ENCODE data around the gene PDE4B.
"Not testable (repeated sequence)": the region's sequence is repeated elsewhere in the genome, so short reads cannot be mapped to it uniquely, and the experiment has no call there.

The PDE4B gene

GRCh38 chr1:65998763-65999583 lies 206.3 kb downstream of the PDE4B start:
- DNase-seq = no peak

- DNase-seq = no peak
Observed at GRCh38 chr1:66000033-66000637, 207.4 kb downstream of the PDE4B start.

- no peak for DNase-seq
Observed at GRCh38 chr1:66003690-66004089, 211.0 kb downstream of the PDE4B start.

- not testable (repeated sequence) for DNase-seq
Observed at GRCh38 chr1:66006534-66006933, 213.8 kb downstream of the PDE4B start.

- DNase-seq = no peak
Observed at GRCh38 chr1:66012106-66012784, 219.6 kb downstream of the PDE4B start.

GRCh38 chr1:66013371-66013770 lies 220.7 kb downstream of the PDE4B start:
- no peak for DNase-seq

GRCh38 chr1:66022904-66023620 lies 230.4 kb downstream of the PDE4B start:
- no peak for DNase-seq

- DNase-seq = no peak
Observed at GRCh38 chr1:66025188-66025587, 232.5 kb downstream of the PDE4B start.

GRCh38 chr1:66028035-66028434 lies 235.3 kb downstream of the PDE4B start:
- no peak for DNase-seq

- DNase-seq = no peak
Observed at GRCh38 chr1:66033781-66034180, 241.1 kb downstream of the PDE4B start.

GRCh38 chr1:66035616-66036245 lies 243.0 kb downstream of the PDE4B start:
- no peak for DNase-seq

GRCh38 chr1:66041654-66042053 lies 249.0 kb downstream of the PDE4B start:
- DNase-seq = no peak

GRCh38 chr1:66043186-66043585 lies 250.5 kb downstream of the PDE4B start:
- DNase-seq = no peak

GRCh38 chr1:66044912-66045311 lies 252.2 kb downstream of the PDE4B start:
- DNase-seq = no peak

GRCh38 chr1:66046415-66046814 lies 253.7 kb downstream of the PDE4B start:
- no peak for DNase-seq

GRCh38 chr1:66048011-66048410 lies 255.3 kb downstream of the PDE4B start:
- no peak for DNase-seq

- DNase-seq = no peak
Observed at GRCh38 chr1:66050123-66050522, 257.4 kb downstream of the PDE4B start.

- DNase-seq = no peak
Observed at GRCh38 chr1:66050633-66051032, 257.9 kb downstream of the PDE4B start.

GRCh38 chr1:66055092-66055491 lies 262.4 kb downstream of the PDE4B start:
- no peak for DNase-seq

GRCh38 chr1:66057448-66057847 lies 264.8 kb downstream of the PDE4B start:
- not testable (repeated sequence) for DNase-seq

GRCh38 chr1:66058558-66058957 lies 265.9 kb downstream of the PDE4B start:
- no peak for DNase-seq

GRCh38 chr1:66067219-66067618 lies 274.5 kb downstream of the PDE4B start:
- DNase-seq = not testable (repeated sequence)

All from NCI-H2171 (cell line).